ENCODE measurements around the gene MRI1.

GRCh38 chr19:13803038-13803437 is 38.7 kb downstream of the MRI1 start:
- TF ChIP-seq POLR2A (IDR thresholded peaks at IDR 0.05; ENCODE audit: low read depth, low read length) (no peak), POLR2AphosphoS5 (IDR thresholded peaks at IDR 0.05; ENCODE audit: low read depth, low read length) (no peak), TAF1 (IDR thresholded peaks at IDR 0.05; ENCODE audit: borderline replicate concordance, low read depth, low read length) (no peak)

Data from GM12892 (cell line).